Calu3 (cell line): Measurements from ENCODE around the gene MORN4. TPM values are rescaled to one million over a fixed set of nuclear protein-coding genes. Genes with fewer than 3 reads are reported as not detected.

Experiments
- BruUV-seq: library from RNA; stranded (reverse); fragments of 400-500 nt; replicated peaks from 2 replicates; lab custom pipeline; 2021; lab: Mats Ljungman, UMichigan
- CTCF ChIA-PET: fragments of 300-600 bp; sonication (Branson Sonifier 250); formaldehyde crosslinking; loops from one replicate; lab custom pipeline; 2022; ENCODE audit warnings: antibody characterized with exemption; lab: Charles Lee
- DNase-seq: peaks from one replicate; pipeline ENCODE4 v3.0.0; 2022
- H3K27ac Mint-ChIP-seq: one replicate; pipeline ENCODE4 v1.8.0; 2022; ENCODE audit warnings: mixed read lengths; ENCODE audit not compliant: unreplicated experiment
- H3K27me3 Mint-ChIP-seq: one replicate; pipeline ENCODE4 v1.8.0; 2022; ENCODE audit warnings: mixed read lengths; ENCODE audit not compliant: unreplicated experiment
- H3K36me3 Mint-ChIP-seq: one replicate; pipeline ENCODE4 v1.8.0; 2022; ENCODE audit warnings: mild to moderate bottlenecking, moderate library complexity, mixed read lengths; ENCODE audit not compliant: insufficient read depth, unreplicated experiment
- H3K4me1 Mint-ChIP-seq: one replicate; pipeline ENCODE4 v1.8.0; 2022; ENCODE audit warnings: mild to moderate bottlenecking, low read depth, mixed read lengths; ENCODE audit not compliant: unreplicated experiment
- H3K4me3 Mint-ChIP-seq: one replicate; pipeline ENCODE4 v1.8.0; 2022; ENCODE audit warnings: mild to moderate bottlenecking, low read depth, moderate library complexity, mixed read lengths; ENCODE audit not compliant: unreplicated experiment
- H3K9me3 Mint-ChIP-seq: one replicate; pipeline ENCODE4 v1.8.0; 2022; ENCODE audit warnings: low read depth, mixed read lengths; ENCODE audit not compliant: unreplicated experiment
- intact Hi-C: fragments of 100-400 bp; cut with micrococcal nuclease; formaldehyde crosslinking; loops from one replicate; pipeline ENCODE4 v1.10.0; 2022; ENCODE audit not compliant: unreplicated experiment
- total RNA-seq: library from RNA; stranded (reverse); gene quantifications from 2 replicates; pipeline ENCODE4 v1.2.3, GENCODE V29; 2022
- TF ChIP-seq, protein P1 (sequence below): fragments of 200-600 bp; IDR thresholded peaks from one replicate; pipeline ENCODE4 v1.8.0; 2022; ENCODE audit warnings: antibody characterized with exemption; ENCODE audit not compliant: unreplicated experiment

Gene MORN4
- total RNA-seq, 1 experiment from 2014 or later: 6.2 TPM

DNA sequence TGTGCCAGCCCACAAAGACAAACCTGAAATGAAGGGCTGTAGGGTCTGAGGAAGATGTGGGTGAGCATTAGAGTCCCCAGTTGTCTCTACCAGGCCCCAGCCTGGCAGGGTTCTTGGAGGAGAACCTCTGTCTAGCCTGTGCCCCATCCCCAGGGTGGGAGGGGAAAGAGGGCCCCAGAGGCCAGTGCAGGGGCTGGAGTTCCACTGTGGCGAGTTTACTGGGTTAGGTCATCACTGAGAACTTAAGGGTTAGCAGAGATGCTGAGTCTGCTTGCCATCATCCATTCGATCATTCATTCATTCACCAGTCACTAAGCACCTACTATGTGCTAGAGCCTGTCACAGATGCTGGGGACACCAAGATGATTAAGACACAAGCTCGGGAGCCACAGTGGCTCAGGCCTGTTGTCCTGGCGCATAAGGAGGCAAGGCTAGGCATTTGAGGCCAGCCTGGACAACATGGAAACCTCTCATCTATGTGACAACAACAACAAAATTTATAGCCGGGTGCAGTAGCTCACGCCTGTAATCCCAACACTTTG is 58.1 kb downstream of the MORN4 start:
- H3K4me1 Mint-ChIP-seq: peaks cover 51% of the 10 kb centered on the region
- DNase-seq: no peak
- no peak overlapping the region for H3K4me3 Mint-ChIP-seq
- peak overlapping the region; percentile 73 for H3K27ac Mint-ChIP-seq
- H3K9me3 Mint-ChIP-seq: no peaks in the 10 kb centered on the region
- TF ChIP-seq, protein P1, sequence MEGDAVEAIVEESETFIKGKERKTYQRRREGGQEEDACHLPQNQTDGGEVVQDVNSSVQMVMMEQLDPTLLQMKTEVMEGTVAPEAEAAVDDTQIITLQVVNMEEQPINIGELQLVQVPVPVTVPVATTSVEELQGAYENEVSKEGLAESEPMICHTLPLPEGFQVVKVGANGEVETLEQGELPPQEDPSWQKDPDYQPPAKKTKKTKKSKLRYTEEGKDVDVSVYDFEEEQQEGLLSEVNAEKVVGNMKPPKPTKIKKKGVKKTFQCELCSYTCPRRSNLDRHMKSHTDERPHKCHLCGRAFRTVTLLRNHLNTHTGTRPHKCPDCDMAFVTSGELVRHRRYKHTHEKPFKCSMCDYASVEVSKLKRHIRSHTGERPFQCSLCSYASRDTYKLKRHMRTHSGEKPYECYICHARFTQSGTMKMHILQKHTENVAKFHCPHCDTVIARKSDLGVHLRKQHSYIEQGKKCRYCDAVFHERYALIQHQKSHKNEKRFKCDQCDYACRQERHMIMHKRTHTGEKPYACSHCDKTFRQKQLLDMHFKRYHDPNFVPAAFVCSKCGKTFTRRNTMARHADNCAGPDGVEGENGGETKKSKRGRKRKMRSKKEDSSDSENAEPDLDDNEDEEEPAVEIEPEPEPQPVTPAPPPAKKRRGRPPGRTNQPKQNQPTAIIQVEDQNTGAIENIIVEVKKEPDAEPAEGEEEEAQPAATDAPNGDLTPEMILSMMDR: no peak
- CTCF ChIA-PET: interaction anchor here (0.6 to 2.4 kb wide), 3 partner anchors 9 to 111 kb away, joined by 3 to 7 read pairs (median 4); partner anchors contain the start of gene HOGA1
- intact Hi-C loops: no loop called here
- no TSS peak for BruUV-seq
- H3K27me3 Mint-ChIP-seq: no peaks in the 10 kb centered on the region
- H3K36me3 Mint-ChIP-seq: peaks cover 4% of the 10 kb centered on the region

DNA sequence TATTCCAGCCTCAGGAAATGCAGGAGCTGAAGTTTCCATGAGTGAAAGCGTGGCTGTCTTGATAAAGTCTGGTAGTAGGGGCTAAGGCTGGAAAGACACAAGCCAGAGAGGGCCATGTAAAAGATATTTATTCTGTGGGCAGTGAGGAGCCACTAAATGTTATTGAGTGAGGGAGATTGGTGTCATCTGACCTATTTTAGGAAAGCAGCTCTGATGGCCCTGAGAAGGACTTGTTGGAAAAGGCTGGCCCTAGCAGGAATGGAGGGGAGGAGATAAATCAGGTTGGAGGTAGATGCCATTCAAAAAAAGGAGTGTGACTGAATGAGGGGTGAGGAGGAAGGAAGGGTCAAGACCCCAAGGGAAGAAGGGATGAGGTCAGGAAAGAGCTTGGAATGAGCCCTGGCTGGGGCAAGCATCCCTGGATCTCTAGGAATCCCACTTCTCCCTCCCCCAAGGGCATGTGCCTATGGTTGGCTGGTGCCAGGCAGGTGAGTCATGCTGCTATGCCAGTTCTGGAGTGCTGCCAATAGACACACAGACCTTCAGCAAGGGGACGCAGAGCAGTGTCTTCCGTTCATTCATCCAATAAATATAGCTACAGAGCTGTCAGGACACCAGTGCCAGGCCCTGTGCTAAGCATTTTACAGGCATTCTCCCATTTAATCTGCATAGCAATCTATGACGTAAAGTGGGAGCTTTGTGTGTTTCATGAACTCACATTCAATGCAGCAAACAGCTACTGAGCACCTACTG is 58.8 kb downstream of the MORN4 start:
- TF ChIP-seq, protein P1: no peak
- Mint-ChIP-seq H3K4me3 (no peak overlapping the region), H3K4me1 (peaks cover 45% of the 10 kb centered on the region), H3K36me3 (peaks cover 4% of the 10 kb centered on the region), H3K27me3 (no peaks in the 10 kb centered on the region), H3K27ac (peak overlapping the region; percentile 73), H3K9me3 (no peaks in the 10 kb centered on the region)
- BruUV-seq: no TSS peak
- intact Hi-C loops: no loop called here
- peak; percentile 84 for DNase-seq
- CTCF ChIA-PET: interaction anchor here (0.6 to 2.4 kb wide), 4 partner anchors 9 to 151 kb away, joined by 3 to 7 read pairs (median 4); partner anchors contain the start of gene HOGA1

DNA sequence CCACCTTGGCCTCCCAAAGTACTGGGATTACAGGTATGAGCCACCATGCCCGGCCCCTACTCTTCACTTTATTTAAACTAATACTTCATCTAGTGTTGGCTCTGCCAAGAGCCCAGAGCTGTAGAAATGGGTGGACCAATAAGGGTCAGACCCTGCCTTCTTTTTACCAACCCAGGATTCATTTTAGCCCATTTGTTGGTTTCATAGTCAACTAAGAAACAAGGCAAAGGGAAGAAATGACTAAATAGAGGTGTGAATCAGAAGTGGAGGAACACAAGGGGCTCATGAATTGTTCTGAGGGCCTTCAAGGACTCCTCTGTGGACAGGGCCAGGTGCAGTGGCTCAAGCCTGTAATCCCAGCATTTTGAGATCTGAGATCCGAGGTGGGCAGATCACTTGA is 59.6 kb downstream of the MORN4 start:
- intact Hi-C loops: no loop called here
- Mint-ChIP-seq H3K27ac (no peak overlapping the region), H3K4me3 (no peak overlapping the region), H3K27me3 (no peaks in the 10 kb centered on the region), H3K36me3 (peaks cover 4% of the 10 kb centered on the region), H3K9me3 (no peaks in the 10 kb centered on the region), H3K4me1 (peaks cover 45% of the 10 kb centered on the region)
- TF ChIP-seq, protein P1: no peak
- no peak for DNase-seq
- CTCF ChIA-PET: interaction anchor here (2.4 kb wide), 1 partner anchor 10 kb away, joined by 7 read pairs; the partner anchor contains the start of gene HOGA1
- no TSS peak for BruUV-seq

GRCh38 chr10:97573021-97573420 is 60.3 kb downstream of the MORN4 start:
- Mint-ChIP-seq H3K4me1 (peaks cover 45% of the 10 kb centered on the region), H3K36me3 (peaks cover 4% of the 10 kb centered on the region), H3K27me3 (no peaks in the 10 kb centered on the region), H3K9me3 (no peaks in the 10 kb centered on the region), H3K27ac (peak overlapping the region; percentile 47), H3K4me3 (peak overlapping the region; percentile 28)
- BruUV-seq: no TSS peak
- TF ChIP-seq, protein P1: no peak
- intact Hi-C loops: no loop called here
- CTCF ChIA-PET: interaction anchor here (1.1 to 2.5 kb wide), 3 partner anchors 12 to 39 kb away, joined by 3 to 21 read pairs (median 7); partner anchors contain the start of gene HOGA1
- no peak for DNase-seq
